ENCODE data around the gene TRIM17. TPM values are rescaled to one million over a fixed set of nuclear protein-coding genes. Genes with fewer than 3 reads are reported as not detected.

TRIM17 gene
- total RNA-seq, 2 experiments from 2014 or later = 0.13 TPM; not detected in 1

- Histone ChIP-seq H3K4me1 (ENCODE audit: insufficient read depth, low read length, poor library complexity, severe bottlenecking) (no peaks in the 10 kb centered on the region), H3K36me3 (ENCODE audit: insufficient read depth, low read length) (no peaks in the 10 kb centered on the region), H3K79me2 (ENCODE audit: insufficient read depth, low read depth, low read length) (no peaks in the 10 kb centered on the region), H3K27ac (ENCODE audit: low read depth, low read length, poor library complexity, severe bottlenecking) (no peak overlapping the region), H4K20me1 (ENCODE audit: insufficient read depth, low read length) (no peaks in the 10 kb centered on the region), H3K9me2 (ENCODE audit: insufficient read depth, low read length) (no peaks in the 10 kb centered on the region), H3K4me3 (ENCODE audit: low read depth, low read length, poor library complexity, severe bottlenecking) (no peak overlapping the region), H2AFZ (ENCODE audit: low read length) (no peak overlapping the region), H3K9me3 (ENCODE audit: low read length) (no peaks in the 10 kb centered on the region), H3K4me2 (ENCODE audit: low read length) (no peak overlapping the region)
- ChIA-PET CTCF (ENCODE audit: unreplicated experiment) (no interaction called here), POLR2A (no interaction called here)
- TF ChIP-seq EZH2phosphoT487 (IDR thresholded peaks at IDR 0.05; ENCODE audit: borderline replicate concordance, low read depth, low read length) (no peak), CTCF (conservative IDR thresholded peaks at IDR 0.05; ENCODE audit: low read length) (no peak)
- BruUV-seq (replicated peaks) = no TSS peak
- no peak for DNase-seq (ENCODE audit: low spot score)
- intact Hi-C loops (cut with micrococcal nuclease; ENCODE audit: unreplicated experiment) = no loop called here
Observed at GRCh38 chr1:228443395-228443794, 26.7 kb upstream of the TRIM17 start.

GRCh38 chr1:228440761-228441500 is 24.3 kb upstream of the TRIM17 start:
- intact Hi-C loops (cut with micrococcal nuclease; ENCODE audit: unreplicated experiment) = no loop called here
- H3K27ac ChIP-seq (ENCODE audit: low read depth, low read length, poor library complexity, severe bottlenecking) = no peak overlapping the region
- H3K4me3 ChIP-seq (ENCODE audit: low read depth, low read length, poor library complexity, severe bottlenecking) = no peak overlapping the region
- H3K9me2 ChIP-seq (ENCODE audit: insufficient read depth, low read length) = no peaks in the 10 kb centered on the region
- ChIA-PET POLR2A (interaction anchor here (0.6 kb wide), 1 partner anchor 17 kb away, joined by 3 read pairs; no protein-coding TSS in a partner anchor), CTCF (ENCODE audit: unreplicated experiment) (no interaction called here)
- no peaks in the 10 kb centered on the region for H4K20me1 ChIP-seq (ENCODE audit: insufficient read depth, low read length)
- no peak overlapping the region for H3K4me2 ChIP-seq (ENCODE audit: low read length)
- no peaks in the 10 kb centered on the region for H3K36me3 ChIP-seq (ENCODE audit: insufficient read depth, low read length)
- H3K79me2 ChIP-seq (ENCODE audit: insufficient read depth, low read depth, low read length) = no peaks in the 10 kb centered on the region
- H3K4me1 ChIP-seq (ENCODE audit: insufficient read depth, low read length, poor library complexity, severe bottlenecking) = no peaks in the 10 kb centered on the region
- H2AFZ ChIP-seq (ENCODE audit: low read length) = no peak overlapping the region
- TF ChIP-seq CTCF (conservative IDR thresholded peaks at IDR 0.05; ENCODE audit: low read length) = no peak
- no peak for TF ChIP-seq EZH2phosphoT487 (IDR thresholded peaks at IDR 0.05; ENCODE audit: borderline replicate concordance, low read depth, low read length)
- BruUV-seq (replicated peaks) = no TSS peak
- no peak for DNase-seq (ENCODE audit: low spot score)
- no peaks in the 10 kb centered on the region for H3K9me3 ChIP-seq (ENCODE audit: low read length)

- intact Hi-C loops (cut with micrococcal nuclease; ENCODE audit: unreplicated experiment) = no loop called here
- H3K79me2 ChIP-seq (ENCODE audit: insufficient read depth, low read depth, low read length) = no peaks in the 10 kb centered on the region
- DNase-seq (ENCODE audit: low spot score) = no peak
- no peak overlapping the region for H3K27ac ChIP-seq (ENCODE audit: low read depth, low read length, poor library complexity, severe bottlenecking)
- TF ChIP-seq CTCF (conservative IDR thresholded peaks at IDR 0.05; ENCODE audit: low read length) (no peak), EZH2phosphoT487 (IDR thresholded peaks at IDR 0.05; ENCODE audit: borderline replicate concordance, low read depth, low read length) (no peak)
- H3K9me3 ChIP-seq (ENCODE audit: low read length) = no peaks in the 10 kb centered on the region
- ChIA-PET POLR2A (no interaction called here), CTCF (ENCODE audit: unreplicated experiment) (no interaction called here)
- H3K4me3 ChIP-seq (ENCODE audit: low read depth, low read length, poor library complexity, severe bottlenecking) = no peak overlapping the region
- H3K4me1 ChIP-seq (ENCODE audit: insufficient read depth, low read length, poor library complexity, severe bottlenecking) = no peaks in the 10 kb centered on the region
- BruUV-seq (replicated peaks) = no TSS peak
- no peaks in the 10 kb centered on the region for H3K36me3 ChIP-seq (ENCODE audit: insufficient read depth, low read length)
- H3K4me2 ChIP-seq (ENCODE audit: low read length) = no peak overlapping the region
- no peaks in the 10 kb centered on the region for H4K20me1 ChIP-seq (ENCODE audit: insufficient read depth, low read length)
- no peak overlapping the region for H2AFZ ChIP-seq (ENCODE audit: low read length)
- no peaks in the 10 kb centered on the region for H3K9me2 ChIP-seq (ENCODE audit: insufficient read depth, low read length)
Observed at GRCh38 chr1:228438266-228438665, 21.6 kb upstream of the TRIM17 start.
